ENCODE measurements around the gene ROS1.

GRCh38 chr6:117269638-117270054, 156.1 kb downstream of the ROS1 start:
- TF ChIP-seq NFIC (IDR thresholded peaks at IDR 0.05; ENCODE audit: low read depth, low read length) (no peak), FOS (IDR thresholded peaks at IDR 0.05; ENCODE audit: borderline replicate concordance, extremely low read depth, insufficient read length) (no peak), SREBF2 (IDR thresholded peaks at IDR 0.05; ENCODE audit: low read length) (no peak)

Measured in GM12878 (cell line).